ENCODE results near the gene DNAJC8. TPM values are rescaled to one million over a fixed set of nuclear protein-coding genes. Genes with fewer than 3 reads are reported as not detected.

DNAJC8 gene
- total RNA-seq, 6 experiments from 2014 or later: 22.2 to 34.4 (median 28.2) TPM

DNA sequence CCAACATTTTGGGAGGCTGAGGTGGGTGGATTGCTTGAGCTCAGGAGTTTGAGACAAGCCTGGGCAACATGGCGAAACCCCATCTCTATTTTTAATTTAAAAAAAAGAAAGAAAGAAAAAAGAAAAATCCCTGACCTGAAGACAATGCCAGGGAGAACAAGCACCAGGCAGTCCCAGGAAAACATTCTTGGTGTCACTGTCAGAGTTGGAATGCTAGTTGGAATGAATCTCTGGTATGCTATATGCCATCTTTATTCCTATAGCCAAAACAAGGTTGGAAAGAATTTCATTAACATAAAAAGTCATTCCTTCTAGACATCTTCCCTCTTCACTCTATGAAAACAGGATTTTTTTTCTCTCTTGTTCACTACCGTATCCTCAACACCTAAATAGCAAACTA lies 2.8 kb downstream of the DNAJC8 start:
- intact Hi-C loops (cut with DNase I): no loop called here
- TF ChIP-seq, protein P1, sequence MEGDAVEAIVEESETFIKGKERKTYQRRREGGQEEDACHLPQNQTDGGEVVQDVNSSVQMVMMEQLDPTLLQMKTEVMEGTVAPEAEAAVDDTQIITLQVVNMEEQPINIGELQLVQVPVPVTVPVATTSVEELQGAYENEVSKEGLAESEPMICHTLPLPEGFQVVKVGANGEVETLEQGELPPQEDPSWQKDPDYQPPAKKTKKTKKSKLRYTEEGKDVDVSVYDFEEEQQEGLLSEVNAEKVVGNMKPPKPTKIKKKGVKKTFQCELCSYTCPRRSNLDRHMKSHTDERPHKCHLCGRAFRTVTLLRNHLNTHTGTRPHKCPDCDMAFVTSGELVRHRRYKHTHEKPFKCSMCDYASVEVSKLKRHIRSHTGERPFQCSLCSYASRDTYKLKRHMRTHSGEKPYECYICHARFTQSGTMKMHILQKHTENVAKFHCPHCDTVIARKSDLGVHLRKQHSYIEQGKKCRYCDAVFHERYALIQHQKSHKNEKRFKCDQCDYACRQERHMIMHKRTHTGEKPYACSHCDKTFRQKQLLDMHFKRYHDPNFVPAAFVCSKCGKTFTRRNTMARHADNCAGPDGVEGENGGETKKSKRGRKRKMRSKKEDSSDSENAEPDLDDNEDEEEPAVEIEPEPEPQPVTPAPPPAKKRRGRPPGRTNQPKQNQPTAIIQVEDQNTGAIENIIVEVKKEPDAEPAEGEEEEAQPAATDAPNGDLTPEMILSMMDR (IDR thresholded peaks at IDR 0.05): no peak
- ATAC-seq (no peak), DNase-seq (no peak)
- H3K36me3 ChIP-seq: peaks cover 5 to 41% (median 25%) of the 10 kb centered on the region in 4 donors
- 94% methylated on average over 2 of the region's 2 CpGs for WGBS (ENCODE audit: insufficient coverage, low coverage, low lambda C conversion rate, missing lambda C conversion rate)
- H3K27me3 ChIP-seq: no peaks in the 10 kb centered on the region
- no peaks in the 10 kb centered on the region for H3K9me3 ChIP-seq
- no peak overlapping the region for H3K4me3 ChIP-seq
- H3K4me1 ChIP-seq: peaks cover 0 to 15% (median 2%) of the 10 kb centered on the region in 4 donors
- no peak overlapping the region for H3K27ac ChIP-seq

DNA sequence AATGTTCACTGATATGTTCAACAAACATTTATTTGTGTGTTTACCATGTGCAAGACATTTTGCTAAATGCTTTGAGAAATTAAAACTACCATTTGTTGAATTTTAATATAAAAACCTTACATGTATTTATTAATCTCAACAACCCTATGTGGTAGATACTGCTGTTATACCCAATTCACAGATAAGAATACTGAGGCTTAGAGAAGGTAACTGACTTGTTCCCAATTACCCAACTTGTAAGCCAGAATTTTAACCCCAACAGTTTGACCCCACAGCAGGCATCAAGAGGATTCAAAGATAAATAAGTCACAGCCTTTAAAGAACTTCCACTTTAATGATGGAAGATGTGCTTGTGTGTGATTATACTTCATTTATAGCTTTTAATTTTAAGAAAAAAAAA lies 3.7 kb downstream of the DNAJC8 start:
- intact Hi-C loops (cut with DNase I): no loop called here
- Histone ChIP-seq H3K4me1 (peaks cover 0 to 14% (median 2%) of the 10 kb centered on the region in 4 donors), H3K27me3 (no peaks in the 10 kb centered on the region), H3K36me3 (peaks cover 9 to 47% (median 28%) of the 10 kb centered on the region in 4 donors), H3K4me3 (no peak overlapping the region), H3K27ac (no peak overlapping the region), H3K9me3 (no peaks in the 10 kb centered on the region)
- ATAC-seq (no peak), DNase-seq (no peak)
- TF ChIP-seq POLR2A (IDR thresholded peaks at IDR 0.05): no peak
- TF ChIP-seq, protein P1 (IDR thresholded peaks at IDR 0.05): no peak

DNA sequence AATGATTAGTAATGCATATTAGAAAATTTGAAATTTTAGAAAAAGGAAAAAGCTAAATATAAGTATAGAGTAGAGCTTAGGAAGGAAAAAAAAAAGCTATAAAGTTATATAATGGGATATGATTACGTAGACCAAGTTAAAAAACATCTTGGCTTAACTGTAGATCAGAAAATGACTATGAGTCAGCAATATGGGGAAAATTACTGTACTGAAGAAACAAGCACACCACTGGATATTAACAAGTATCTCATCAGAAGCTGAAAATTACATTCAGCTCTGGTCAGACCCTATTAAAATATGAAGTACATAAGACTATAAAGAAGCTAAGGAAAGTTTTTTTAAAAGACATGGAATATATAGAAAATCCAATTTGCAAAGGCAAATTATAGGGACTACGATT lies 19.5 kb downstream of the DNAJC8 start:
- Histone ChIP-seq H3K4me3 (no peak overlapping the region), H3K4me1 (no peaks in the 10 kb centered on the region), H3K36me3 (peaks cover 0 to 45% (median 6%) of the 10 kb centered on the region in 4 donors), H3K27me3 (no peaks in the 10 kb centered on the region), H3K27ac (no peak overlapping the region), H3K9me3 (no peaks in the 10 kb centered on the region)
- ATAC-seq (no peak), DNase-seq (no peak)
- 86% methylated on average over 2 of the region's 2 CpGs for WGBS (ENCODE audit: insufficient coverage, low coverage, low lambda C conversion rate, missing lambda C conversion rate)
- TF ChIP-seq, protein P1 (IDR thresholded peaks at IDR 0.05): no peak
- TF ChIP-seq POLR2A (IDR thresholded peaks at IDR 0.05): no peak
- intact Hi-C loops (cut with DNase I): no loop called here

DNA sequence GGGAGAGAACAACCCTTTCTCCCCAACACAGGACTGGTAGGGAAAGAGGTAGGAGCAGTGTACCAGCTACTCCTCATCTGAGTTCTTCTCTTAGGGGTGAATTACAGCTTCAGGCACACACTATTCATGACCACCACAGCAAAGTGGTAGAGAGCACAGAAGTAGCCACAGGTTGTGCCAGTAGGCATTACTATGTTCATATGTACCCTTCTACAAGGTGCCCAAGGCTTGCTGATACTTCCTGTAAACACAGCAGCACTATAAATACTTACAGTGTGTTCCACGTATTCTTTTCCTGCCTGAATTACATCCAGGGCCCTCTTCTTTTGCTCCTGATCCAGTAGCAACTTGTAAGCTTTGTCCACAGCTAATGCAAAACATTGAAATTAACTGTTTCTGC lies 23.1 kb downstream of the DNAJC8 start:
- Histone ChIP-seq H3K27ac (no peak overlapping the region), H3K4me1 (peaks cover 0 to 14% (median 6%) of the 10 kb centered on the region in 4 donors), H3K4me3 (no peak overlapping the region), H3K27me3 (no peaks in the 10 kb centered on the region), H3K9me3 (no peaks in the 10 kb centered on the region), H3K36me3 (peaks cover 0 to 47% (median 9%) of the 10 kb centered on the region in 4 donors)
- ATAC-seq (no peak), DNase-seq (no peak)
- 50% methylated on average over 1 of the region's 1 CpG for WGBS (ENCODE audit: insufficient coverage, low coverage, low lambda C conversion rate, missing lambda C conversion rate)
- intact Hi-C loops (cut with DNase I): loop anchor here in 1 of 2 donors (10.0 kb wide), 1 partner anchor 115 kb away; no protein-coding TSS in a partner anchor
- no peak for TF ChIP-seq POLR2A (IDR thresholded peaks at IDR 0.05)
- TF ChIP-seq, protein P1 (IDR thresholded peaks at IDR 0.05): no peak
